NCI-H446 (cell line): Measurements from ENCODE around the gene HMCES.

Experiments
- DNase-seq, 2 experiments: peaks; one replicate each; lab custom pipeline; 2025; lab: John Stamatoyannopoulos, UW

HMCES gene, protein sequence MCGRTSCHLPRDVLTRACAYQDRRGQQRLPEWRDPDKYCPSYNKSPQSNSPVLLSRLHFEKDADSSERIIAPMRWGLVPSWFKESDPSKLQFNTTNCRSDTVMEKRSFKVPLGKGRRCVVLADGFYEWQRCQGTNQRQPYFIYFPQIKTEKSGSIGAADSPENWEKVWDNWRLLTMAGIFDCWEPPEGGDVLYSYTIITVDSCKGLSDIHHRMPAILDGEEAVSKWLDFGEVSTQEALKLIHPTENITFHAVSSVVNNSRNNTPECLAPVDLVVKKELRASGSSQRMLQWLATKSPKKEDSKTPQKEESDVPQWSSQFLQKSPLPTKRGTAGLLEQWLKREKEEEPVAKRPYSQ

GRCh38 chr3:129278439-129278965, at the start of gene HMCES:
Gene HMCES, plus strand, starts transcription at chr3:129278870. Its CDS starts 863 bp downstream, at chr3:129279733.
- DNase-seq, result peak; percentile 68 to 92

GRCh38 chr3:129228891-129229585, 49.6 kb upstream of the HMCES start:
- DNase-seq, result no peak

DNA sequence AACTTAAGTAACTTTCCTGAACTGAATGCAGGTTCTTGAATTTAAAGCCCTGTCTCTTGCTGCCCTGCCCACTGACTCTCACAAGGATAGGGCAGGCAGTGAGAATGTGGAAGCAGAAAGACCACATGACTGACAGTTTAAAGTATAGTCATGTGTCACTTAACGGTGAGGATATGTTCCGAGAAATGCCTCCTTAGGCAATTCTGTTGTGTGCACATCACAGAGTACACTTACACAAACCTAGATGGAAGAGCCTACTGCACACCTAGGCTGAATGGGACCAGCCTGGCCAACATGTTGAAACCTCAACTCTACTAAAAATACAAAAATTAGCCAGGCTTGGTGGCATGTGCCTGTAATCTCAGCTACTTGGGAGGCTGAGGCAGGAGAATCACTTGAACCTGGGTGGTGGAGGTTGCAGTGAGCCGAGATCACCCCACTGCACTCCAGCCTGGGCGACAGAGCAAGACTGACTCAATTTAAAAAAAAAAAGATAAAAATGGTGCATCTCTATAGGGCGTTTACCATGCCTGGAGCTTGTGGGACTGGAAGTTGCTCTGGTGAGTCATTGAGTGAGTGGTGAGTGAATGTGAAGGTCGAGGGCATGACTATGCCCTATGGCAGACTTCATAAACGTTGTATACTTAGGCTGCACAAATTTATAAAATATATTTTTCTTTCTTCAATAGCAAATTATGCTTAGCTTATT, 48.2 kb upstream of the HMCES start:
- DNase-seq, result no peak

DNA sequence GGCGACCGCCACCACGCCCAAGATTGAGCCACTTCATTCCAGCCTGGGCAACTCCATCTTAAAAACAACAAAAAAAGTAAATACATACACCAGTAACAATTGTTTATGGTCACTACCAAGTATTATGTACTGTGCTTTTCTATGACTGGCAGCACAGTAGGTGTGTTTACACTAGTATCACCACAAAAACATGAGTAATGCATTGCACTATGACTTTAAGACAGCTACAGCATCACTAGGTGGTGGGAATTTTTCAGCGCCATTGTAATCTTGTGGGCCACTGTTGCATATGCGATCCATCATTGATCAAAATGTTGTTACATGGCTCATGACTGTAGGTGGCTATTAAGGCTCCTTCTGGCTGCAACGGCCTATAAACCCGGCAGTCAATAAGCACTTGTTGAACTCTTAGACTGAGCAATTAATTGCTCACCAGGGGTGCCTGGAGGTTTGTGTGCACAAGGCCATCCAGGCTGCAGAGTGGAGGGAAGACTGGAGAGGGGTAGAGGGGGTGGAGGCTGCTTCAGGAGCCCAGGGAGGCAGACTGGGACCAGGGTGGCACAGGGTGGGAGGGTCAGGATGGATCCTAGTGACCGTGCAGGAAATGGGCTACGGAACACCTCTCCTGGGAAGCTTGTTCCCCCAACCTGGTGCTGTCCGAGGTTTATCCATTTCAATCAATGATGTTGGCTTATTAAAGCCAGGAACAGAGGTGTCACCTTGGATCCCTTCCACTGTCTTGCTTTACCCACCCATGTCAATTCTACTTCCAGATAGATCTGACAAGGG, 47.1 kb upstream of the HMCES start:
- DNase-seq, result no peak

DNA sequence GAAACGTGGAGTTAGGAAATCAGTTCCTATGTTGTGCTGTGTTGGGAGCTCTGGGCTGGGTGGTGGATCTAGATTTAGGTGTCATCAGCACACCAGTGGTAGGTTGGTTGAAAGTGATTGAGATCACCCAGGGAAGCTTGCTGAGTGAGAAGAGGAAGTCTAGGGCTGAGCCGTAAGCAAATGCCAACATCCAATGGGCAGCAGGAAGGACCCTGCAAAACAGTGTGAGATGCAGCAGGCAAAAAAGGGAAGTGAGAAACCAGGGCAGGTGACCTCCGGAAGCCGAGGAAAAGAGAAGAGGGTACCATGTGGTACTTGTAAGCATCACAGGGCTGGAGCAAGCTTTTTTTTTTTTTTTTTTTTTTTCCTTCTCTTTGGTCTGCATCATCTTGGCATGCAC, 45.1 kb upstream of the HMCES start:
- no peak for DNase-seq

DNA sequence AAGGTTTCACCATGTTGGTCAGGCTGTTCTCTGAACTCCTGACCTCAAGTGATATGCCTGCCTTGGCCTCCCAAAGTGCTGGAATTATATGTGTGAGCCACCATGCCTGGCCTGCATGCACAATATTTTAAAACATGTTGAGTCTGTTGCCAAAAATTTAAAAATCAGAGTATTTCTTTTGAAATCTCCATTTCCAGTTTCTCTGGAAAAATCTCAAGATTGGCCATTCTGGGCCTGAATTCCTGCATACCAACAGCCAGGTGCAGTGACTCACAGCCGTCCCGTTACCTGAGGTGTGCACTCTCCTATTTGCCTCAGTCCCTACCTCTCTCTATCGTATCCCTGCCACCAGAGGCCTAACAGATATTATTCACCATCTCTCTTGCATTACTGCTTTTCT, 44.2 kb upstream of the HMCES start:
- DNase-seq, result no peak

- DNase-seq, result no peak
These were observed 43.2 kb upstream of the HMCES start for GRCh38 chr3:129235344-129235917.

DNA sequence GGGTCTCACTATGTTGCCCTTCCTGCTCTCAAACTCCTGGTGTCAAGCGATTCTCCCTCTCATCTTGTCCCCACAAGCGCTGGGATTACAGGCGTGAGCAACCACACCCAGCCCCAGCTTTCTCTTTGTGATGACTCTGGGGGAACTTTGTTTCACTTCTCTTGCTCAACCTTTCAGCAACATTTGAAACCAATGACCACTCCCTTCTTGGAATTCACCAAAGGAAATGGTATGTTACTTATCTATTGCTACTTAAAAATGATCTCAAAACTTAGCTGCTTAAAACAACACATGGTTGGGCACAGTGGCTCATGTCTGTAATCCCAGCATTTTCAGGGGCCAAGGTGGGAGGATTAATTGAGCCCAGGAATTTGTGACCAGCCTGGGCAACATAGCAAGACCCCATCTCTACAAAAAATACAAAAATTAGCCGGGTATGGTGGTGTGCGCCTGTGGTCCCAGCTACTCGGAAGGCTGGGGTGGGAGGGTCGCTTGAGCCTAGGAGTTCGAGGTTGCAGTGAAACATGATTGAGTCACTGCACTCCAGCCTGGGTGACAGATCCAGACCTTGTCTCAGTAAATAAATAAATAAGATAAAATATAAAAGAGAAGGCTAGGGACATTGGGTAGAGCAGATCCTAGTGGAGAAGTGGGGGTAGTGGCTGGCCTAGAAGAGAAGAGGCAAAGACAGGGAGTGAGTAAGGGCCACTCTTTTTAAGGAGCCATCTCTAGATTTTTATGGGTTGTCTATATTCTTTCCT, 39.5 kb upstream of the HMCES start:
- DNase-seq, result no peak

DNA sequence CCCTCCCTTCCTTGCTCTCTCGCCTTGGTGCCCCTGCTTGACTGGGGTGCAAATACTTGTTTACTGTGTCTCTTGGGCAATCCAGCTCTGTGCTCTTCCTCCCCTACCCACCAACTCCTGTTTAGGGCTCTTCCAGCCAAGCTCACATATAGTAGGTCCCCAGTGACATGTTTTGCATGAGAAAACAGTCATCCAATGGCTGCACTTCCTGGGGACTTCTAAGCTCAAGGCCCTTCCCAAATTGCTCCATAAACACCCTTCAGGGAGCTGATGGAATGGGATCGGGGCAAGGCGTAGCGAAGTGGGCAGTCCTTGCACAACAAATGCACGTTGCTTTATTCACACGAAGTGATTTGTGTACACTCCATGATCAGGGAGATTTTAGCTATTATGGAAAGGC, 38.7 kb upstream of the HMCES start:
- DNase-seq, result no peak

DNA sequence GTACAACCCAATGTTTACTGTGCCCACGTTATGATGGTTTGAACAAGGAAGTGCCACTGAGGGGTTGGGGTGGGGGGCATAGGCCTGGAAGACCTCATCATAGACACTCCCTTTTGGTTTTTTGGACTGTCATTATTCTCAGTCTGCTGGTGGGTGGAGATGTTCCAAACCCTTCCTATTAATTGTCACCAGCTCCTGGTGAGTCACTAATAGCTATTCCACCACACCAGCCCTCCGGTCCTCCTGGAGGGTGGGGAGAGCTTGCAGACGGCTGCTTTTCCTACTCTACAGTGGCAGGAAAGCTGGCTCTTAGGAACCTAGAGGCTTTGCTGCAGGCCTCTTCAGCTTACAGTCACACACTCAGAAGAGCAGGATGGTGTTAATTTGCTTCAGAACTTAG, 38.2 kb upstream of the HMCES start:
- no peak for DNase-seq

GRCh38 chr3:129245141-129245540, 33.5 kb upstream of the HMCES start:
- no peak for DNase-seq

- peak; percentile 80 to 89 for DNase-seq
These were observed 32.9 kb upstream of the HMCES start for GRCh38 chr3:129245641-129246306.

DNA sequence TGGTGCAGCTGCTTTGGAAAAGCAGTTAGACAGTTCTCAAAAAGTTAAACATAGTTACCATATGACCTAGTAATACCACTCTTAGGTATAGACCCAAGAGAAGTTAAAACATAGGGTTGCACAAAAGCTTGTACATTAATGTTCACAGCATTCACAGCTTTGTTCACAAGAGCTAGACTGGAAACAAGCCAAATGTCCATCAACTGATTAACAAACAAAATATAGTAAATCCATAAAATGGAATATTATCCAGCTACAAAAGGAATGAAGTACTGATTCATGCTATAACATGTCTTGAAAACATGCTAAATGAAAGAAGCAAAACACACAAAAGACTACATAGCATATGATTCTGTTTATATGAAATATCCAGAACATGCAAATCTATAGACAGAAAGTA, 32.0 kb upstream of the HMCES start:
- DNase-seq, result no peak

DNA sequence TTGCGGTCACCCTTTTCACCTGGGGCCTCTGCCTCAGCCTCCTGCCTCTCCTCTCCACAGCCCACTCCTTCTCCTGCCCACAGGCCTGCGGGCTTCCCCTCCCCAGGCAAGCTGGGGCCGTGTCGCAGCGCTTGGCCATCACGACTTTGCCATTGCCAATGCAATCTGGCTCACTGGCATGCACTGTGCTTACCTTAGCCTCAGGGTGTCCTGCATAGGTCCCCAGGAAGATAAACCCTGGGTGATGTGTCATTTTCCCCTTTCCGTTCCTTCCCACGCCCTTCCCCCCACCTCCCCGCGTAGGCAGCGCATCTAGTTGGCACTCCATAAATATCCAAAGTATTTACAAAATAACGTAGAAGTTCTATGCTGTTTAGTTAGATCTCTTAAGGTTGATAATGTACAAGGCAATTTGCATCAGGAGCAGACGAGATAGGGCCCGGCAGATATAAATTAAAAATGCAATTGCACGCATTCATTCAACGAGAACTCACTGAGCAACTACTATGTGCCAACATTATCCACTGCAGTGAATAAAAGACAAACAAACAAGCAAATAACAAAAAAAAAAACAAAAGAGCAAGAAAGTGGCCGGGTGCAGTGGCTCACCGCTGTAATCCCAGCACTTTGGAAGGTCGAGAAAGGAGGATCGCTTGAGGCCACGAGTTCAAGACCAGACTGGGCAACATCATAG, 30.2 kb upstream of the HMCES start:
- DNase-seq, result no peak

- DNase-seq, result peak; percentile 77 to 97
These were observed 29.2 kb upstream of the HMCES start, which contains the start of gene COPG1 for GRCh38 chr3:129249284-129250065. Gene COPG1, plus strand, starts transcription at chr3:129249606. Its CDS starts 104 bp downstream, at chr3:129249710.

- DNase-seq, result no peak
These were observed 25.9 kb upstream of the HMCES start for GRCh38 chr3:129252748-129253147.

- DNase-seq, result no peak
These were observed 24.0 kb upstream of the HMCES start for GRCh38 chr3:129254536-129255230.

DNA sequence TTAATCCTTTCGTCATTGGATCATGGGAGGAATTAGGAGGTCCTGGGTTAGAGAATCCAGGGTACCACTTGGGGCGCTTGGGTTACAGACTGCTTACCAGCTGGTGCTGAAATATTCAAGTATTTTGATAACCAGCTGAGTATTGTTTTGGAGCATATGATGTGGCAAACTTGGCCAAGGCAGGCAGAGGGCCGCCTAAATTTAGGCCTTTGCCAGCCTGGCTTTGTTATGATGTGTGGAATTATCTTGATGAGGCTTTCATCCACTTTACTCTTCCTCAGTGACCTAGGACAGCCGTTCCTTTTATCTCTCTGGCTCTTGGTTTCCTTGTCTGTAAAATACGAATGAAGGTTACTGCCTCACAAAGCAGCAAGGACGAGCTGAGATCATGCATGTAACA, 22.4 kb upstream of the HMCES start:
- DNase-seq, result no peak
